ENCODE measurements around the gene MYOG.

- TF ChIP-seq POLR2A (IDR thresholded peaks at IDR 0.05; ENCODE audit: low read length) (no peak), GATA1 (IDR thresholded peaks at IDR 0.05; ENCODE audit: low read depth, low read length) (no peak)
Measured at GRCh38 chr1:203098914-203099520, 13.2 kb upstream of the MYOG start.
